Measurements from ENCODE around the gene MOCS1.

MOCS1 gene

GRCh38 chr6:39911513-39912125, 22.6 kb downstream of the MOCS1 start:
- TF ChIP-seq FOXP2 (optimal IDR thresholded peaks at IDR 0.05; ENCODE audit: borderline replicate concordance, extremely low read depth, extremely low read length, insufficient read depth) (no peak), TAF1 (IDR thresholded peaks at IDR 0.05; ENCODE audit: borderline replicate concordance, insufficient read depth, low read length) (no peak), SIN3A (IDR thresholded peaks at IDR 0.05; ENCODE audit: borderline replicate concordance, insufficient read depth, low read length) (no peak), REST (IDR thresholded peaks at IDR 0.05; ENCODE audit: insufficient read depth in 1 of 2, low read depth in 2 of 2, low read length in 2 of 2) (no peak), POLR2AphosphoS5 (IDR thresholded peaks at IDR 0.05; ENCODE audit: low read depth, low read length) (no peak)

- TF ChIP-seq TAF1 (IDR thresholded peaks at IDR 0.05; ENCODE audit: borderline replicate concordance, insufficient read depth, low read length) (no peak), POLR2AphosphoS5 (IDR thresholded peaks at IDR 0.05; ENCODE audit: low read depth, low read length) (no peak), REST (IDR thresholded peaks at IDR 0.05; ENCODE audit: insufficient read depth in 1 of 2, low read depth in 2 of 2, low read length in 2 of 2) (no peak), SIN3A (IDR thresholded peaks at IDR 0.05; ENCODE audit: borderline replicate concordance, insufficient read depth, low read length) (no peak), FOXP2 (optimal IDR thresholded peaks at IDR 0.05; ENCODE audit: borderline replicate concordance, extremely low read depth, extremely low read length, insufficient read depth) (no peak)
These were observed 23.5 kb downstream of the MOCS1 start for GRCh38 chr6:39910744-39911143.

GRCh38 chr6:39910164-39910563, 24.1 kb downstream of the MOCS1 start:
- TF ChIP-seq POLR2AphosphoS5 (IDR thresholded peaks at IDR 0.05; ENCODE audit: low read depth, low read length) (no peak), SIN3A (IDR thresholded peaks at IDR 0.05; ENCODE audit: borderline replicate concordance, insufficient read depth, low read length) (no peak), REST (IDR thresholded peaks at IDR 0.05; ENCODE audit: insufficient read depth in 1 of 2, low read depth in 2 of 2, low read length in 2 of 2) (no peak), FOXP2 (optimal IDR thresholded peaks at IDR 0.05; ENCODE audit: borderline replicate concordance, extremely low read depth, extremely low read length, insufficient read depth) (no peak), TAF1 (IDR thresholded peaks at IDR 0.05; ENCODE audit: borderline replicate concordance, insufficient read depth, low read length) (no peak)

GRCh38 chr6:39909701-39910100, 24.6 kb downstream of the MOCS1 start:
- TF ChIP-seq REST (IDR thresholded peaks at IDR 0.05; ENCODE audit: insufficient read depth in 1 of 2, low read depth in 2 of 2, low read length in 2 of 2) (no peak), POLR2AphosphoS5 (IDR thresholded peaks at IDR 0.05; ENCODE audit: low read depth, low read length) (no peak), TAF1 (IDR thresholded peaks at IDR 0.05; ENCODE audit: borderline replicate concordance, insufficient read depth, low read length) (no peak), SIN3A (IDR thresholded peaks at IDR 0.05; ENCODE audit: borderline replicate concordance, insufficient read depth, low read length) (no peak), FOXP2 (optimal IDR thresholded peaks at IDR 0.05; ENCODE audit: borderline replicate concordance, extremely low read depth, extremely low read length, insufficient read depth) (no peak)
